Testis (tissue), 2 donors: ENCODE data around the gene NFKBIE.

Experiments used
- CTCF ChIP-seq, 3 experiments: fragments of 450-650 bp in 2 of 3; fragments of 200-600 bp in 1 of 3; sonication (generic) in 1 of 3; IDR thresholded peaks; one replicate each; pipeline ENCODE4 v1.5.1; 2016 to 2019; ENCODE audit warnings: antibody characterized with exemption in 3 of 3, mild to moderate bottlenecking in 2 of 3, moderate library complexity in 1 of 3
- POLR2A ChIP-seq: fragments of 450-650 bp; IDR thresholded peaks from one replicate; pipeline ENCODE4 v1.6.1; 2017; ENCODE audit warnings: antibody characterized with exemption, mild to moderate bottlenecking, moderate library complexity

GRCh38 chr6:44250718-44251123 lies 14.6 kb downstream of the NFKBIE start:
- TF ChIP-seq CTCF (IDR thresholded peaks at IDR 0.05) = no peak
- TF ChIP-seq POLR2A = no peak
